Activated T-helper 1 cell treated with anti-CD3 and anti-CD28 coated beads, Interleukin-12 subunit alpha, Interleukin-12 subunit beta, Interleukin-2, Interleukin-4 antibody, amounts not matched to agents 30 ng/mL and 10 ng/mL and 1 ng/mL, durations not matched to agents 14 hours and 24 hours and 36 hours (primary cell): ENCODE measurements around the gene PCSK1N. TPM values are rescaled to one million over a fixed set of nuclear protein-coding genes. Genes with fewer than 3 reads are reported as not detected.

Experiments used
- DNase-seq: peaks from one replicate; pipeline ENCODE4 v3.0.0; 2021; ENCODE audit warnings: low spot score
- H3K27ac Mint-ChIP-seq: one replicate; pipeline ENCODE4 v1.8.0; 2021; ENCODE audit warnings: mild to moderate bottlenecking, mixed read lengths
- H3K27me3 Mint-ChIP-seq: one replicate; pipeline ENCODE4 v1.8.0; 2022; ENCODE audit warnings: mild to moderate bottlenecking, moderate library complexity, mixed read lengths; ENCODE audit not compliant: insufficient read depth
- H3K36me3 Mint-ChIP-seq: one replicate; pipeline ENCODE4 v1.8.0; 2021; ENCODE audit warnings: low read depth, mixed read lengths
- H3K4me1 Mint-ChIP-seq: one replicate; pipeline ENCODE4 v1.8.0; 2021; ENCODE audit warnings: low read depth, mixed read lengths
- H3K4me3 Mint-ChIP-seq: one replicate; pipeline ENCODE4 v1.8.0; 2021; ENCODE audit warnings: mild to moderate bottlenecking, moderate library complexity, mixed read lengths
- H3K9me3 Mint-ChIP-seq: one replicate; pipeline ENCODE4 v1.8.0; 2021; ENCODE audit warnings: mixed read lengths
- intact Hi-C: fragments of 100-400 bp; cut with micrococcal nuclease; formaldehyde crosslinking; loops from one replicate; pipeline ENCODE4 v1.15.1; 2024
- total RNA-seq: library from RNA; stranded (reverse); gene quantifications from 2 replicates; pipeline ENCODE4 v1.2.3, GENCODE V29; 2022

Gene PCSK1N
- total RNA-seq, 1 donor from 2014 or later: 0.36 TPM

GRCh38 chrX:48792219-48792618 is 43.2 kb downstream of the PCSK1N start:
- H3K27ac Mint-ChIP-seq: no peak overlapping the region
- DNase-seq: no peak
- no peak overlapping the region for H3K4me3 Mint-ChIP-seq
- intact Hi-C loops: no loop called here
- no peaks in the 10 kb centered on the region for H3K4me1 Mint-ChIP-seq
- H3K9me3 Mint-ChIP-seq: no peaks in the 10 kb centered on the region
- peaks cover 5% of the 10 kb centered on the region for H3K27me3 Mint-ChIP-seq
- no peaks in the 10 kb centered on the region for H3K36me3 Mint-ChIP-seq

DNA sequence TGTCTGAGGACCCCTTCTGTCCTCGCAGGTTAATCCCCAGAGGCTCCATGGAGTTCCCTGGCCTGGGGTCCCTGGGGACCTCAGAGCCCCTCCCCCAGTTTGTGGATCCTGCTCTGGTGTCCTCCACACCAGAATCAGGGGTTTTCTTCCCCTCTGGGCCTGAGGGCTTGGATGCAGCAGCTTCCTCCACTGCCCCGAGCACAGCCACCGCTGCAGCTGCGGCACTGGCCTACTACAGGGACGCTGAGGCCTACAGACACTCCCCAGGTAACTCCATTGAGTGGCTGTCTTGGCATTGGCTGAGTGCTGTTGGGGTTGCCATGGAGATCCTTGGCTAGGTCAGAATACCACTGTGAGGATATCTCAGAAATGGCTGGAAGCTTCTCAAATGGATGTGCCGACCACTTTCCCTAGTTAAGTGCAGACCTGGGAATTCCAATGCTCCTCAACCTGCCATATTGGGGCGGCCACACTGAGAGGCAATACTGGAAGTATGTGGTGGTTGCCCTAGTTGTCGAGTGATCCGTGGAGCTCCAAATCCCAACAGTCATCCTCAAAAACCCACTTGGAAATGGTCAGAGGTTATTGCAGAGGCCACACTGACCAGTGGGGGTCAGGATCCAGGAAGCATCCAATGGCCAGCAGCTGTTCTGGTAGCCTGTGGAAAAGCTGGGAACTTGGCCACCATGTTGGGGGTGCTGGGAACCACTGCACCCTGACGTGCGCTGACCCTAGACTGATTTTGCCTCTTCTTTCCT is 44.2 kb downstream of the PCSK1N start:
- no peaks in the 10 kb centered on the region for H3K9me3 Mint-ChIP-seq
- no peak overlapping the region for H3K4me3 Mint-ChIP-seq
- intact Hi-C loops: no loop called here
- no peak for DNase-seq
- no peaks in the 10 kb centered on the region for H3K4me1 Mint-ChIP-seq
- H3K27ac Mint-ChIP-seq: no peak overlapping the region
- H3K36me3 Mint-ChIP-seq: no peaks in the 10 kb centered on the region
- peaks cover 10% of the 10 kb centered on the region for H3K27me3 Mint-ChIP-seq

DNA sequence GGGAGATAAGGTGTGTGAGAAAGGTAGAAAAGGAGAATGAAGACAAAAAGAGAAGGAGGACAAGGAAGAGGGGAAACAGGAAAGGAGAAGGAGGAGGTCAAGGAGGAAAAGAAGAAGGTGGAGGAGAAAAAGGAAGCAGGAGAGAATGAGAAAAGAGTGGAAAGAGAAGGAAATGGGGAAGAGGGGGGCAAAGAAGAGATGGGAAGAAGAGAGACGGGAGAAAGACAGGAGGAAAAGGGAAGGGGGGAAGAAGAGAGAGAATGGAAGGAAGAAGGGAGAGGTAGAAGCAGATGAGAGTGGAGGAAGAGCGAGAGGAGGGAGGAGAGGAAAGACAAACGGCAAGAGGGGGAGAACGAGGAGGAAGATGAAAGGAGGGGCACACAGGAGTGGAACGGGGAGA is 44.9 kb downstream of the PCSK1N start:
- Mint-ChIP-seq H3K36me3 (no peaks in the 10 kb centered on the region), H3K4me3 (no peak overlapping the region), H3K4me1 (no peaks in the 10 kb centered on the region), H3K27me3 (peaks cover 10% of the 10 kb centered on the region), H3K27ac (no peak overlapping the region), H3K9me3 (no peaks in the 10 kb centered on the region)
- intact Hi-C loops: no loop called here
- DNase-seq: no peak

DNA sequence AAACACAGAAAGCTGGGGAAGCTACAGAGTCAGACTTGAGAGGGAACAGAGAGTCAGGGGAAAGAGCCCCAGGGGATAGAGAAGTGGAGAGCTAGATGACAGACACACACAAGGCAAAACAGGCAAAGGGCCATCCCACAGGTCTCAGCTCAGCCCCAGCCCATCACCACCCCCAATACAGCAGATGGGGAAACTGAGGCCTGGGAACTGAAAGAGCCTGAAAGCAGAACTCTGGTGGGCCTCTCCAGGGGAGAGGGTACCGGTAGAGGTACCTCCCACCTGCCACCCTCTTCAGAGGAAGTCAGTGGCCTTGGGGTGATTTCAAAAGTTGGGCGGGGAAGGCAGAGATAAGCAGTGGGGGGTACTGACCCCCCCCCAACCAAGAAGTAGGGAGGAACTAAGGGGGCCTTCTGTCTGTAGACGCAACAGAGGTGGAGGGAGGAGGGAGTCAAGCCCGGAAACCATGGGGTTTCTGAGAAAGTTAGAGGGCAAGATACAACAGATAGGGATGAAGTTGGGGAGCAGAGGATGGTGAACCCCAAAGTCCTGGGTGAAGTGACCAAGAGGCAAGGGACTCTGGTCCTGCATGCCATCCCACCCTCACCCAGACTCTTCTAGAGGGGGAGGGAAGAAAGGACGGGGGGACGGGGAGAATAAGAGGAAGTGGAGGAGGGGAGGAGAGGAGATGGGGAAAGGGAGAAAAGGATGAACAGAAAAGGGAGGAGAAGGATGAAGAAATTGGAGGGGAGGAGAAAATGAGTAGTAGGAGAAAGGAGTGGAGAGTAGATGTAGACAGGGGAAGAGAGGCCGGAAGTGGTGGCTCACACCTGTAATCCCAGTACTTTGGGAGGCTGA is 45.8 kb downstream of the PCSK1N start:
- H3K27me3 Mint-ChIP-seq: peaks cover 10% of the 10 kb centered on the region
- H3K9me3 Mint-ChIP-seq: no peaks in the 10 kb centered on the region
- H3K4me1 Mint-ChIP-seq: no peaks in the 10 kb centered on the region
- H3K4me3 Mint-ChIP-seq: no peak overlapping the region
- no peak for DNase-seq
- no peak overlapping the region for H3K27ac Mint-ChIP-seq
- intact Hi-C loops: no loop called here
- no peaks in the 10 kb centered on the region for H3K36me3 Mint-ChIP-seq

- no peak overlapping the region for H3K27ac Mint-ChIP-seq
- intact Hi-C loops: no loop called here
- H3K4me1 Mint-ChIP-seq: no peaks in the 10 kb centered on the region
- no peaks in the 10 kb centered on the region for H3K36me3 Mint-ChIP-seq
- no peak overlapping the region for H3K4me3 Mint-ChIP-seq
- no peaks in the 10 kb centered on the region for H3K9me3 Mint-ChIP-seq
- peaks cover 10% of the 10 kb centered on the region for H3K27me3 Mint-ChIP-seq
- no peak for DNase-seq
Measured at GRCh38 chrX:48787505-48788443, 47.6 kb downstream of the PCSK1N start.

- intact Hi-C loops: no loop called here
Measured at GRCh38 chrX:48786825-48787504, 48.4 kb downstream of the PCSK1N start.

GRCh38 chrX:48786341-48786800 is 49.0 kb downstream of the PCSK1N start, which contains the start of gene GATA1:
Gene GATA1 (plus strand): TSS chrX:48786590. CDS start chrX:48791110, 4,520 bp downstream.
- intact Hi-C loops: no loop called here
- Mint-ChIP-seq H3K4me1 (no peaks in the 10 kb centered on the region), H3K27ac (no peak within 1 kb of the TSS), H3K36me3 (no peaks in the 10 kb centered on the region), H3K27me3 (peaks cover 10% of the 10 kb centered on the region), H3K4me3 (no peak within 1 kb of the TSS), H3K9me3 (no peaks in the 10 kb centered on the region)
- DNase-seq: no peak

More at GRCh38 chrX:48786825-48787504, 48.4 kb downstream of the PCSK1N start:
- no peak for DNase-seq
- no peak overlapping the region for H3K4me3 Mint-ChIP-seq
- H3K4me1 Mint-ChIP-seq: no peaks in the 10 kb centered on the region
- no peaks in the 10 kb centered on the region for H3K36me3 Mint-ChIP-seq
- H3K27me3 Mint-ChIP-seq: peaks cover 10% of the 10 kb centered on the region
- no peaks in the 10 kb centered on the region for H3K9me3 Mint-ChIP-seq
- no peak overlapping the region for H3K27ac Mint-ChIP-seq

DNA sequence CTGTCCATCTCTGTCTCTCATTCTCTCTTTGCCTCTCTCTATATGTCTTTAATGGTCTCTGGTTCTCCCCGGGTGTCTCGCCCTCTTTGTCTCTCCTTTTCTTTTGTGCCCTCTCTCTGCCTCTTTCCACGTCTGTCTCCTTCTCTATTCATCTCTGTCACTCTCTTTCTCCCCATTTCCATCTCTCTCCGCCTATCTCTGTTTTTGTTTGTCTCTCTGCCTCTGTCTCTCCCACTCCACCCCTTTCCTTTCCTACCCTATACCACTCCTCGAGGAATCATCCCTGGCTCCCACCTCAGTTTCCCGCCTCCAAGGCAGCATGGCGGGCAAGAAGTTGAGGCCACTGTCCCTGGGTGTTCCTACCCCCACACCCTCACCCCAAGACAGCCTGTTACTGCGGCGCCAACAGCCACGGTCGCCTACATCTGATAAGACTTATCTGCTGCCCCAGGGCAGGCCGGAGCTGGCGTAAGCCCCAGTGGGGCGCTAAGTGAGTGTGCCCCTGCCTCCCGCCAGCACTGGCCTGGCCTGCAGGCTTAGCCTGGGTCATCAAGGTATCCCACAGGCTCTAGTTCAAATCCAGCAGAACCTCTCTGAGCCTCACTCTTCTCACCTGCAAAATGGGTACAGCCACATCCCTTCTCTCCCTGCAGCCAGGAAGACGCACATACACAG is 49.7 kb downstream of the PCSK1N start:
- Mint-ChIP-seq H3K4me1 (no peaks in the 10 kb centered on the region), H3K27ac (no peak overlapping the region), H3K4me3 (no peak overlapping the region), H3K27me3 (peaks cover 10% of the 10 kb centered on the region), H3K36me3 (no peaks in the 10 kb centered on the region), H3K9me3 (no peaks in the 10 kb centered on the region)
- intact Hi-C loops: no loop called here
- no peak for DNase-seq

DNA sequence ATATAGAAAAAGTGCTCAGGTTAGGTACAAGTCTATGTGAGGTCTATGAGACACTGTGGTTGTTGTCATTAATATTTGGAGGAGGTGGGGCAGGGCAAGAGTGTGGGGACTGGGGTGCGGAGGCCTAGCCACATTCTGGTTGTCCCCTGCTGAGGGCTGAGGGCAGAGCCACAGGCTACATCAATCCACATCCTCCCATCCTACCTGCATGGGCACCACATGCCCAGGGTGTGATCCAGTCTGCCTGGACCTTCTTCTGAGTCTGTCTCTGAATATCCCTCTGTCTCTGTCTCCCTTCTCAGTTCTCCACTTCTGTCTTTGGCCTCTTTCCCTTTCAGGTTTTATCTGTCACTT is 50.2 kb downstream of the PCSK1N start:
- no peak for DNase-seq
- H3K27me3 Mint-ChIP-seq: peaks cover 7% of the 10 kb centered on the region
- no peak overlapping the region for H3K27ac Mint-ChIP-seq
- intact Hi-C loops: no loop called here
- H3K4me1 Mint-ChIP-seq: no peaks in the 10 kb centered on the region
- H3K9me3 Mint-ChIP-seq: no peaks in the 10 kb centered on the region
- H3K4me3 Mint-ChIP-seq: no peak overlapping the region
- no peaks in the 10 kb centered on the region for H3K36me3 Mint-ChIP-seq

DNA sequence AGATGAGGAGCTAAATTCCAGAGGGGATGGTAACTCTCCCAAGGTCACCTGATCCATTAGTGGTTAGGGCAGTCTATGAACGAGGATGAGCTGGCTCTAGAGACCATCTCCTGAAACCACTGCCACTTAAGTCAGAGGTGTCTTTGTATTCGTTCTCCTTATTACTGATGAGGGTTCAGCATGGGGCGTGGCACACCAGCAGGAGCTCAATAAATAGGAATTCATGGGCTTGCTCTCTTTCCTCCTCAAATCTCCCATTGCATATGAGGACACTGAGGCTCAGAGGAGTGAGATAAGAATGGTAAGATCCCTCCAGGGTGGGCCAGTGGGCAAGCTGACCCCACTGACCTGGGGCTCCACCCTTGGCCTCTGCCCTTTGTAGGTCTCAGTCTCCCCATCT is 50.7 kb downstream of the PCSK1N start:
- no peak overlapping the region for H3K4me3 Mint-ChIP-seq
- H3K36me3 Mint-ChIP-seq: no peaks in the 10 kb centered on the region
- peaks cover 10% of the 10 kb centered on the region for H3K27me3 Mint-ChIP-seq
- intact Hi-C loops: no loop called here
- no peak overlapping the region for H3K27ac Mint-ChIP-seq
- H3K9me3 Mint-ChIP-seq: no peaks in the 10 kb centered on the region
- H3K4me1 Mint-ChIP-seq: no peaks in the 10 kb centered on the region
- DNase-seq: no peak

DNA sequence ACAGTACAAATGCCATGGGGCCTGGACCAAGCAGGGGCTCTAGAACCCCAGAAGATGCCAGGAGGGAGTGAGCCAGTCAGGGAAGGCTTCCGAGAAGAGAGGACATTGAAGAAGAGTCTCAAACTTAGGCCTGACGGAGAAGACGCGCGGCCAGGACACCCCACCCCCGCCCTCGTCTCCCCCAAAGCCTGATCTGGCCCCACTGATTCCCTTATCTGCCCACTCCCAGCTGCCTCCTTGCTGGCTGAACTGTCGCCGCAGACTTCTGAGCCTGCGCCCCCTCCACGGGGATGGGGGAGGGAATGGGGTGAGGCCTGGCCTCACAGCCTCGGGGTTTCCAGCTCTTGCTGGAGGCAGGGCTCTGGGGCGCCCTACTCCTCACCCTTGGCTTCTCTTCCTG is 52.6 kb downstream of the PCSK1N start:
- no peak overlapping the region for H3K27ac Mint-ChIP-seq
- no peak overlapping the region for H3K4me3 Mint-ChIP-seq
- no peaks in the 10 kb centered on the region for H3K36me3 Mint-ChIP-seq
- intact Hi-C loops: no loop called here
- H3K4me1 Mint-ChIP-seq: no peaks in the 10 kb centered on the region
- H3K9me3 Mint-ChIP-seq: no peaks in the 10 kb centered on the region
- DNase-seq: no peak
- peaks cover 14% of the 10 kb centered on the region for H3K27me3 Mint-ChIP-seq

GRCh38 chrX:48782216-48782615 is 53.2 kb downstream of the PCSK1N start:
- H3K27me3 Mint-ChIP-seq: peaks cover 13% of the 10 kb centered on the region
- H3K27ac Mint-ChIP-seq: no peak overlapping the region
- no peak overlapping the region for H3K4me3 Mint-ChIP-seq

More at GRCh38 chrX:48782216-48782615, 53.2 kb downstream of the PCSK1N start:
- intact Hi-C loops: no loop called here
- Mint-ChIP-seq H3K36me3 (no peaks in the 10 kb centered on the region), H3K4me1 (no peaks in the 10 kb centered on the region), H3K9me3 (no peaks in the 10 kb centered on the region)
- no peak for DNase-seq
